Pancreas (tissue), 10 donors: Measurements from ENCODE around the gene TICAM1. TPM values are rescaled to one million over a fixed set of nuclear protein-coding genes. Genes with fewer than 3 reads are reported as not detected.
"Not testable (repeated sequence)": the region's sequence is repeated elsewhere in the genome, so short reads cannot be mapped to it uniquely, and the experiment has no call there.

Source experiments
- ATAC-seq, 4 donors: fragments of 200-7000 bp; cut with Tn5 transposase; one replicate each; pipeline versions ENCODE4 v1.8.0 to v1.9.1; 2020; ENCODE audit warnings: mild to moderate bottlenecking in 4 of 4, moderate library complexity in 4 of 4
- DNase-seq, 6 donors: peaks; one replicate each; pipeline ENCODE4 v3.0.0-alpha.2; 2020
- FAIRE-seq: peaks from 2 replicates; lab custom pipeline; 2012; peaks lifted over from hg19 to GRCh38; lab: Jason Lieb, UNC
- H3K27ac ChIP-seq, 4 donors: fragments of 200-600 bp; sonication (generic); 1 replicate in 3 of 4; 2 replicates in 1 of 4; pipeline versions ENCODE4 v1.5.0 to v1.8.0; 2020
- H3K27me3 ChIP-seq, 4 donors: fragments of 200-600 bp; one replicate each; pipeline ENCODE4 v1.8.0; 2021
- H3K36me3 ChIP-seq, 3 donors: fragments of 200-600 bp; sonication (generic) in 1 of 3; one replicate each; pipeline versions ENCODE4 v1.5.0 to v1.8.0; 2020 to 2021
- H3K4me1 ChIP-seq, 3 donors: fragments of 200-600 bp; one replicate each; pipeline ENCODE4 v1.8.0; 2021
- H3K4me3 ChIP-seq, 4 donors: fragments of 200-600 bp; sonication (generic) in 2 of 4; one replicate each; pipeline versions ENCODE4 v1.5.0 to v1.8.0; 2020 to 2021
- H3K9me3 ChIP-seq, 4 donors: fragments of 200-600 bp; one replicate each; pipeline ENCODE4 v1.8.0; 2021
- CTCF ChIP-seq, 4 donors: fragments of 200-600 bp; sonication (generic) in 3 of 4; IDR thresholded peaks; one replicate each; pipeline versions ENCODE4 v1.5.0 to v1.8.0; 2021; ENCODE audit warnings: antibody characterized with exemption in 4 of 4
- WGBS, 2 donors: extraction: QIAGEN DNeasy Blood & Tissue Kit; methylation state at CpG; one replicate each; pipeline ENCODE4 v1.1.7; 2013; 5-methylcytosine and 5-hydroxymethylcytosine counted together
- intact Hi-C, 3 donors: fragments of 100-400 bp; cut with DNase I; formaldehyde crosslinking; loops; one replicate each; pipeline versions ENCODE4 v1.11.1 to v1.14.2; 2022
- polyA plus RNA-seq, 2 donors: library from polyadenylated mRNA; stranded (reverse); fragments of 200-250 nt; gene quantifications; one replicate each; pipeline ENCODE4 v1.2.3, GENCODE V29; 2013
- total RNA-seq, 6 donors: library from RNA; stranded (reverse); fragmentation: NEBNext Ultra II Directional in 4 of 6; extraction: Animal tissue kit (Norgen Biotek cat#: 25700) in 4 of 6; gene quantifications; one replicate each; pipeline versions ENCODE4 v1.2.1 to v1.2.4, GENCODE V29; 2021 to 2023
- donor health status: healthy with polysubstance abuse.
- donor health status: DM: no; HTN: no; CAD: no; lungs with moderate emphysema.
- donor health status: DM: no; HTN: no; CAD: no.
- donor health status: control.
- donor health status: control.
- donor health status: Bipolar disorder and iron deficiency.
- donor health status: DM: yes; HTN: yes; CAD: no.
- donor health status: DM: no; HTN: no; CAD: no.
- donor health status: DM: no; HTN: no; CAD: no.
- donor health status: DM: yes; HTN: yes; CAD: no.

TICAM1 gene
- total and polyA plus RNA-seq, 8 donors: 4.9 to 14.1 (median 7.8) TPM

- peak within 1 kb of the TSS; percentile 69 to 94 (median 86) for H3K4me3 ChIP-seq
- H3K27ac ChIP-seq: peak within 1 kb of the TSS; percentile 80 to 85 (median 82)
- no peaks in the 10 kb centered on the region for H3K27me3 ChIP-seq
- H3K9me3 ChIP-seq: no peaks in the 10 kb centered on the region
- FAIRE-seq (peak; percentile 98), ATAC-seq (peak; percentile 95 to 99 (median 97)), DNase-seq (peak; percentile 97 to 100 (median 99))
- WGBS, 2 donors: 0 to 1% methylated on average over 60 to 80 of the region's 80 CpGs
- peaks cover 0 to 15% (median 8%) of the 10 kb centered on the region in 3 donors for H3K36me3 ChIP-seq
- intact Hi-C loops: no loop called here
- peaks cover 16 to 29% (median 21%) of the 10 kb centered on the region in 3 donors for H3K4me1 ChIP-seq
- TF ChIP-seq CTCF (IDR thresholded peaks at IDR 0.05): peak; percentile 96 to 99 (median 98)
Measured at GRCh38 chr19:4791183-4792018, 40.1 kb downstream of the TICAM1 start, which contains the start of gene FEM1A. Gene FEM1A, plus strand, starts transcription at chr19:4791734. Its CDS starts 121 bp downstream, at chr19:4791855.

GRCh38 chr19:4786412-4787016, 45.0 kb downstream of the TICAM1 start:
- not testable (repeated sequence) for H3K4me3 ChIP-seq, ATAC-seq, H3K4me1 ChIP-seq, DNase-seq, FAIRE-seq, H3K27me3 ChIP-seq, H3K36me3 ChIP-seq, H3K27ac ChIP-seq, H3K9me3 ChIP-seq
- intact Hi-C loops: loop anchor here (5.0 to 10.0 kb wide), 2 partner anchors 52 to 54 kb away; no protein-coding TSS in a partner anchor
- WGBS, 2 donors: 56 to 64% methylated on average over 5 to 6 of the region's 6 CpGs

- intact Hi-C loops: loop anchor here in 2 of 3 donors (10.0 kb wide), 1 partner anchor 47 kb away; no protein-coding TSS in a partner anchor
- H3K36me3 ChIP-seq: no peaks in the 10 kb centered on the region
- no peak for TF ChIP-seq CTCF (IDR thresholded peaks at IDR 0.05)
- H3K4me3 ChIP-seq: no peak overlapping the region
- H3K4me1 ChIP-seq: no peaks in the 10 kb centered on the region
- no peaks in the 10 kb centered on the region for H3K9me3 ChIP-seq
- FAIRE-seq (no peak), ATAC-seq (no peak), DNase-seq (no peak)
- 53 to 55% methylated on average over 3 of the region's 3 CpGs for WGBS, 2 donors
- H3K27me3 ChIP-seq: no peaks in the 10 kb centered on the region
- no peak overlapping the region for H3K27ac ChIP-seq
Measured at GRCh38 chr19:4781801-4782200, 49.7 kb downstream of the TICAM1 start.

- DNase-seq: no peak
- Histone ChIP-seq H3K36me3 (no peaks in the 10 kb centered on the region), H3K27ac (no peak overlapping the region), H3K27me3 (no peaks in the 10 kb centered on the region), H3K4me1 (no peaks in the 10 kb centered on the region), H3K9me3 (no peaks in the 10 kb centered on the region), H3K4me3 (no peak overlapping the region)
- 68 to 77% methylated on average over 6 of the region's 6 CpGs for WGBS, 2 donors
- ATAC-seq: no peak
- no peak for FAIRE-seq
- TF ChIP-seq CTCF (IDR thresholded peaks at IDR 0.05): no peak
- intact Hi-C loops: loop anchor here in 2 of 3 donors (10.0 kb wide), 1 partner anchor 46 kb away; no protein-coding TSS in a partner anchor
Measured at GRCh38 chr19:4780860-4781259, 50.7 kb downstream of the TICAM1 start.

DNA sequence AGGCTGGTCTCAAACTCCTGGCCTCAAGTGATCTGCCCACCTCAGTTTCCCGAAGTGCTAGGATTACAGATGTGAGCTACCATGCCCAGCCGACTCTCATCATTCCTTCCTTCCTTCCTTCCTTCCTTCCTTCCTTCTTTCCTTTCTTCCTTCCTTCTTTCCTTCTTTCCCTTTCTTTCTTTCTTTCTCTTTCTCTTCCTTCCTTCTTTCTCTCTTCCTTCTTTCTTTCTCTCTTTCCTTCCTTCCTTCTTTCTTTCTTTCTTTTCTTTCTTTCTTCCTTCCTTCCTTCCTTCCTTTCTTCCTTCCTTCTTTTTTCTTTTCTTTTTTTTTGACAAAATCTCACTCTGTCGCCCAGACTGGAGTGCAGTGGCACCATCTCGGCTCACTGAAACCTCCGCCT, 53.4 kb downstream of the TICAM1 start:
- 61 to 66% methylated on average over 5 of the region's 5 CpGs for WGBS, 2 donors
- H3K36me3 ChIP-seq, H3K4me3 ChIP-seq, DNase-seq, FAIRE-seq, H3K4me1 ChIP-seq, H3K27ac ChIP-seq, ATAC-seq, H3K27me3 ChIP-seq, H3K9me3 ChIP-seq, intact Hi-C loops: not testable (repeated sequence)
